OCI-LY7 (cell line): ENCODE measurements around the gene KIF5A. TPM values are rescaled to one million over a fixed set of nuclear protein-coding genes. Genes with fewer than 3 reads are reported as not detected.

Experiments
- BruUV-seq: library from RNA; stranded (reverse); fragments of 400-500 nt; replicated peaks from 2 replicates; lab custom pipeline; 2021; lab: Mats Ljungman, UMichigan
- CTCF ChIA-PET: fragments of 300-600 bp; sonication (Branson Sonifier 250); formaldehyde crosslinking; loops from one replicate; lab custom pipeline; 2022; ENCODE audit warnings: antibody characterized with exemption; ENCODE audit not compliant: unreplicated experiment; lab: Charles Lee
- POLR2A ChIA-PET: fragments of 300-600 bp; sonication (Branson Sonifier 250); formaldehyde crosslinking; loops from one replicate; lab custom pipeline; 2022; ENCODE audit warnings: antibody characterized with exemption; lab: Charles Lee
- DNase-seq: peaks from one replicate; pipeline ENCODE4 v3.0.0-alpha.2; 2015; ENCODE audit warnings: low spot score
- H2AFZ ChIP-seq: fragments of 200-600 bp; sonication (generic), shearing (Covaris generic); 2 replicates; pipeline ENCODE4 v1.6.1; 2014; ENCODE audit warnings: mild to moderate bottlenecking, antibody characterized with exemption, low read length, moderate library complexity
- H3K27ac ChIP-seq: fragments of 200-600 bp; sonication (generic); 2 replicates; pipeline ENCODE4 v1.5.1; 2014; ENCODE audit warnings: mixed run types, low read depth, mild to moderate bottlenecking, moderate library complexity, low read length, inconsistent platforms; ENCODE audit not compliant: poor library complexity, severe bottlenecking
- H3K36me3 ChIP-seq: fragments of 200-600 bp; sonication (generic); 2 replicates; pipeline ENCODE4 v1.6.1; 2014; ENCODE audit warnings: mild to moderate bottlenecking, antibody characterized with exemption, low read length, moderate library complexity, mixed read lengths; ENCODE audit not compliant: insufficient read depth
- H3K4me1 ChIP-seq: fragments of 200-600 bp; sonication (generic); 2 replicates; pipeline ENCODE4 v1.5.1; 2014; ENCODE audit warnings: mild to moderate bottlenecking, low read length; ENCODE audit not compliant: insufficient read depth, poor library complexity, severe bottlenecking
- H3K4me2 ChIP-seq: fragments of 200-600 bp; sonication (generic); 2 replicates; pipeline ENCODE4 v1.6.1; 2014; ENCODE audit warnings: mild to moderate bottlenecking, low read length
- H3K4me3 ChIP-seq: fragments of 200-600 bp; sonication (generic); 2 replicates; pipeline ENCODE4 v1.5.1; 2014; ENCODE audit warnings: mild to moderate bottlenecking, low read depth, low read length; ENCODE audit not compliant: poor library complexity, severe bottlenecking
- H3K79me2 ChIP-seq: fragments of 200-600 bp; sonication (generic); 2 replicates; pipeline ENCODE4 v1.6.1; 2016; ENCODE audit warnings: low read depth, mild to moderate bottlenecking, low read length, moderate library complexity, mixed read lengths; ENCODE audit not compliant: insufficient read depth
- H3K9me2 ChIP-seq: fragments of 200-600 bp; sonication (generic); 2 replicates; pipeline ENCODE4 v1.6.1; 2016; ENCODE audit warnings: mild to moderate bottlenecking, low read length, mixed read lengths; ENCODE audit not compliant: insufficient read depth
- H3K9me3 ChIP-seq: fragments of 200-600 bp; sonication (generic); 2 replicates; pipeline ENCODE4 v1.6.1; 2014; ENCODE audit warnings: mild to moderate bottlenecking, mixed run types, low read length, mixed read lengths
- H4K20me1 ChIP-seq: fragments of 200-600 bp; sonication (generic); 2 replicates; pipeline ENCODE4 v1.6.1; 2014; ENCODE audit warnings: mild to moderate bottlenecking, antibody characterized with exemption, low read length, moderate library complexity, mixed read lengths; ENCODE audit not compliant: insufficient read depth
- EZH2phosphoT487 ChIP-seq: fragments of 200-600 bp; sonication (generic); IDR thresholded peaks from 2 replicates; pipeline ENCODE4 v1.6.1; 2018; ENCODE audit warnings: low read depth, borderline replicate concordance, mild to moderate bottlenecking, mixed run types, antibody characterized with exemption, low read length, moderate library complexity, mixed read lengths
- intact Hi-C: fragments of 100-400 bp; cut with micrococcal nuclease; formaldehyde crosslinking; loops from one replicate; pipeline ENCODE4 v1.10.0; 2022; ENCODE audit not compliant: unreplicated experiment
- total RNA-seq, 2 experiments: library from RNA; depleted of rRNA in 1 of 2; stranded (reverse); fragments of >200 nt in 1 of 2; shearing (Covaris generic) in 1 of 2; gene quantifications; 2 replicates each; pipeline ENCODE4 v1.2.3, GENCODE V29; 2014 to 2022
- TF ChIP-seq, protein P1 (sequence below): fragments of 200-600 bp; sonication (generic); conservative IDR thresholded peaks from 2 replicates; pipeline ENCODE4 v1.5.1; 2014; ENCODE audit warnings: mild to moderate bottlenecking, antibody characterized with exemption, low read length, moderate library complexity, mixed read lengths

The KIF5A gene
- total RNA-seq, 2 experiments from 2014 or later: 0.09 to 1.6 TPM

DNA sequence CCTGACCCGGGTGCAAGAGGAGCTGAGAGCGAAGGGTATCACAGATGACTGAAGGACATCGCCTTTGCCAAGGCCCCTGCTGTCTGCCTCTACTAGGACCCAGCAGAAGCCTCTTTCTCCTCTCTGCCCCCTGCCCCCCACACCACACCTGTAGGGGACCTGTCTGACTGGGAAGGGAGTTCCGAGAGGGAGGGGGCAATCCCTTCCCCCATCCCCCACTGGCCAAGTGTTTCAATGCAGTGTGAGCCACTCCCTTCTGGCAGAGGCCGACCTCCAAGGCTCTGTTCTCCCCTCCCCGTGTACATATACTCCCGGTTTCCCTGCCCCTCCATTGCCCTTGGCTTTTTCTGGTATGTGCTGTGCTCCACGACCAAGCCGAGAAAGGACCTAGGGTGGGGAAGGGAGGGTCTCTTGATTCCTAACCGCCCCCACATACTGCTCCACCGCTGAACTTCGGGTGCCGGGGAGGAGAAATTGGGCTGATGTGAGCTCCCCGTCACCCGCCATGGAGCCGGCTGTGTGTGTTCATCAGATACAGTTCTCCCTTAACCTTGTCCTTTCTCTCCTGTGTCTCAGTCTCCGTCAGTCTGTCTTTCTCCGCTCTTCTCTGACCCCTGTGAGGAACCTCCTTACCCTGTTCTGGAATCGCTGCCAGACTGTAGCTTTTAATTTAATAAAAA is 59.4 kb downstream of the KIF5A start:
- H3K9me3 ChIP-seq: no peaks in the 10 kb centered on the region
- H3K4me2 ChIP-seq: no peak overlapping the region
- no peaks in the 10 kb centered on the region for H3K9me2 ChIP-seq
- no TSS peak for BruUV-seq
- peaks cover 7% of the 10 kb centered on the region for H3K4me1 ChIP-seq
- no peak overlapping the region for H2AFZ ChIP-seq
- no peaks in the 10 kb centered on the region for H3K79me2 ChIP-seq
- TF ChIP-seq, protein P1, sequence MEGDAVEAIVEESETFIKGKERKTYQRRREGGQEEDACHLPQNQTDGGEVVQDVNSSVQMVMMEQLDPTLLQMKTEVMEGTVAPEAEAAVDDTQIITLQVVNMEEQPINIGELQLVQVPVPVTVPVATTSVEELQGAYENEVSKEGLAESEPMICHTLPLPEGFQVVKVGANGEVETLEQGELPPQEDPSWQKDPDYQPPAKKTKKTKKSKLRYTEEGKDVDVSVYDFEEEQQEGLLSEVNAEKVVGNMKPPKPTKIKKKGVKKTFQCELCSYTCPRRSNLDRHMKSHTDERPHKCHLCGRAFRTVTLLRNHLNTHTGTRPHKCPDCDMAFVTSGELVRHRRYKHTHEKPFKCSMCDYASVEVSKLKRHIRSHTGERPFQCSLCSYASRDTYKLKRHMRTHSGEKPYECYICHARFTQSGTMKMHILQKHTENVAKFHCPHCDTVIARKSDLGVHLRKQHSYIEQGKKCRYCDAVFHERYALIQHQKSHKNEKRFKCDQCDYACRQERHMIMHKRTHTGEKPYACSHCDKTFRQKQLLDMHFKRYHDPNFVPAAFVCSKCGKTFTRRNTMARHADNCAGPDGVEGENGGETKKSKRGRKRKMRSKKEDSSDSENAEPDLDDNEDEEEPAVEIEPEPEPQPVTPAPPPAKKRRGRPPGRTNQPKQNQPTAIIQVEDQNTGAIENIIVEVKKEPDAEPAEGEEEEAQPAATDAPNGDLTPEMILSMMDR: no peak
- TF ChIP-seq EZH2phosphoT487: no peak
- H3K36me3 ChIP-seq: no peaks in the 10 kb centered on the region
- H3K27ac ChIP-seq: no peak overlapping the region
- intact Hi-C loops: no loop called here
- no peak for DNase-seq
- ChIA-PET CTCF (no interaction called here), POLR2A (interaction anchor here (0.5 kb wide), 1 partner anchor 228 kb away, joined by 3 read pairs; no protein-coding TSS in a partner anchor)
- no peaks in the 10 kb centered on the region for H4K20me1 ChIP-seq
- no peak overlapping the region for H3K4me3 ChIP-seq

DNA sequence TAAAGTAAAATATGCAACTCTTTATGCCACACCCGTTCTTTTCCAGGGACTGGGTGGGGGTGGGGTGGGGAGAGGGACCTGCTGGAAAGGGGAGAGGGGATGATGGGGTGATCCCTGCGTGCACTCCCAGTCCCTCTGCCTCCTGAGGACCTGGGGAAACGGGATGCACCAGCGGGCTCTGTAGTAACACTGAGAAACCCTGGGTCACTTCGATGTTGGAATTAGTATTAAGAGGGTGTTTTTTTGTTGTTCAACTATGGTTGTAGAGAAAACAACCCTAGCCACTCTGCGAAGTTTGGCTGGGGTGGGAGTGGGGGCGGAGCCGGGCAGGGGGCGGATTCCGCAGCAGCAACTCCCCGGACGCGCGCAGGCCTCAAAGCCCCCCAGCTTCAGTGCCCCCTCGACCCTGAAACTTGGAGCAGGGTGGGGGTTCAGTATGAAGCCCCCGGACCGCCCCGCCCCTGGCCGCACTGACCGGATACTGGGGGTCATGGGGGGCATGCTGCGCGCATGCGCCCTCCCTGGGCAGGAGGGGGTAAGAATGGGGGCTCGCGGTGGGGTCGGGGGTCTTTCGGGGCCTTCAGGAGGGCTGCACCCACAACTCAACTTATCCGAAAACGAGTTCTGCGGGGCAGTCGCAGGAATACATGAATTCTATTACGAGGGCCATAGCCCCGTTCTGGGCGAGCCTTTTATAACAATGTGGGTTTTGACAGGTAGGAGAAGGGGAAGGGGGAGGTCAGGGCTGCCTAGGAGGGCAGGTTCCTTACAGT is 60.1 kb downstream of the KIF5A start:
- BruUV-seq: no TSS peak
- Histone ChIP-seq H3K4me3 (no peak overlapping the region), H3K4me1 (peaks cover 14% of the 10 kb centered on the region), H3K27ac (no peak overlapping the region), H4K20me1 (no peaks in the 10 kb centered on the region), H3K4me2 (no peak overlapping the region), H3K9me3 (no peaks in the 10 kb centered on the region), H2AFZ (no peak overlapping the region), H3K36me3 (no peaks in the 10 kb centered on the region), H3K9me2 (no peaks in the 10 kb centered on the region), H3K79me2 (no peaks in the 10 kb centered on the region)
- DNase-seq: no peak
- CTCF ChIA-PET: no interaction called here
- intact Hi-C loops: no loop called here
- TF ChIP-seq EZH2phosphoT487: no peak
- TF ChIP-seq, protein P1: no peak
- POLR2A ChIA-PET: interaction anchor here (0.5 kb wide), 1 partner anchor 229 kb away, joined by 3 read pairs; no protein-coding TSS in a partner anchor
